ENCODE data around the gene EYS. TPM values are rescaled to one million over a fixed set of nuclear protein-coding genes. Genes with fewer than 3 reads are reported as not detected.
"Not testable (repeated sequence)": the region's sequence is repeated elsewhere in the genome, so short reads cannot be mapped to it uniquely, and the experiment has no call there.

Gene EYS
- total RNA-seq, 2 donors from 2014 or later = not detected

- ATAC-seq; H3K4me3 Mint-ChIP-seq; H3K27ac Mint-ChIP-seq; H3K36me3 Mint-ChIP-seq (ENCODE audit: low read depth); H3K9me3 ChIP-seq (ENCODE audit: control insufficient read depth, low read length, poor library complexity, severe bottlenecking); DNase-seq; H3K27me3 Mint-ChIP-seq; H3K4me1 Mint-ChIP-seq: not testable (repeated sequence)
Observed at GRCh38 chr6:63933948-63934347, 1773.1 kb downstream of the EYS start.

DNA sequence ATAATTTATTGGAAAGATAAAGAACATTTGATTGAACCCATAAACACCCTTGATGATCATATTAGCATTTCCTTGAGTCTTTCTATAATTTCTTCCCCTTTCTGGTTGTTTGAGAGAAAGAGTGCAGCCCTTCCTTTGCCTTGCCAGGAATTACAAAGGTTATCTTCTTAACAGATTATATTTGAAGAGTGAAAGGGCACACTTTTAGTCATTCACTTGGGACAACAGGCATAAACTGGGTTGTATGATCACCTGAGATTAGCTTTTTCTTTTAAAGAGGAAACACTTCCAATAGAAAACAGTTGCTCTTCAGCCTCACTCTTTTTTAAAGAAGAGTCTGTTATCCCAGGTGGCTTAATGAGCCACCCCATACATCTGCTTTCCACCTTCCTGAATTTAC lies 1776.2 kb downstream of the EYS start:
- ATAC-seq = no peak
- no peaks in the 10 kb centered on the region for H3K9me3 ChIP-seq (ENCODE audit: control insufficient read depth, low read length, poor library complexity, severe bottlenecking)
- Mint-ChIP-seq H3K27me3 (no peaks in the 10 kb centered on the region), H3K36me3 (ENCODE audit: low read depth) (no peaks in the 10 kb centered on the region), H3K27ac (no peak overlapping the region), H3K4me3 (no peak overlapping the region), H3K4me1 (no peaks in the 10 kb centered on the region)
- DNase-seq = no peak

- no peak overlapping the region for H3K27ac Mint-ChIP-seq
Observed at GRCh38 chr6:63929111-63929510, 1777.9 kb downstream of the EYS start.

GRCh38 chr6:63928613-63929012 lies 1778.4 kb downstream of the EYS start:
- Mint-ChIP-seq H3K27me3 (peaks cover 7% of the 10 kb centered on the region), H3K27ac (no peak overlapping the region), H3K4me1 (no peaks in the 10 kb centered on the region), H3K36me3 (ENCODE audit: low read depth) (no peaks in the 10 kb centered on the region), H3K4me3 (no peak overlapping the region)
- H3K9me3 ChIP-seq (ENCODE audit: control insufficient read depth, low read length, poor library complexity, severe bottlenecking) = no peaks in the 10 kb centered on the region
- no peak for ATAC-seq
- DNase-seq = no peak

More at GRCh38 chr6:63929111-63929510, 1777.9 kb downstream of the EYS start:
- Mint-ChIP-seq H3K27me3 (peaks cover 4% of the 10 kb centered on the region), H3K4me3 (no peak overlapping the region), H3K36me3 (ENCODE audit: low read depth) (no peaks in the 10 kb centered on the region), H3K4me1 (no peaks in the 10 kb centered on the region)
- H3K9me3 ChIP-seq (ENCODE audit: control insufficient read depth, low read length, poor library complexity, severe bottlenecking) = no peaks in the 10 kb centered on the region
- ATAC-seq (no peak), DNase-seq (no peak)

DNA sequence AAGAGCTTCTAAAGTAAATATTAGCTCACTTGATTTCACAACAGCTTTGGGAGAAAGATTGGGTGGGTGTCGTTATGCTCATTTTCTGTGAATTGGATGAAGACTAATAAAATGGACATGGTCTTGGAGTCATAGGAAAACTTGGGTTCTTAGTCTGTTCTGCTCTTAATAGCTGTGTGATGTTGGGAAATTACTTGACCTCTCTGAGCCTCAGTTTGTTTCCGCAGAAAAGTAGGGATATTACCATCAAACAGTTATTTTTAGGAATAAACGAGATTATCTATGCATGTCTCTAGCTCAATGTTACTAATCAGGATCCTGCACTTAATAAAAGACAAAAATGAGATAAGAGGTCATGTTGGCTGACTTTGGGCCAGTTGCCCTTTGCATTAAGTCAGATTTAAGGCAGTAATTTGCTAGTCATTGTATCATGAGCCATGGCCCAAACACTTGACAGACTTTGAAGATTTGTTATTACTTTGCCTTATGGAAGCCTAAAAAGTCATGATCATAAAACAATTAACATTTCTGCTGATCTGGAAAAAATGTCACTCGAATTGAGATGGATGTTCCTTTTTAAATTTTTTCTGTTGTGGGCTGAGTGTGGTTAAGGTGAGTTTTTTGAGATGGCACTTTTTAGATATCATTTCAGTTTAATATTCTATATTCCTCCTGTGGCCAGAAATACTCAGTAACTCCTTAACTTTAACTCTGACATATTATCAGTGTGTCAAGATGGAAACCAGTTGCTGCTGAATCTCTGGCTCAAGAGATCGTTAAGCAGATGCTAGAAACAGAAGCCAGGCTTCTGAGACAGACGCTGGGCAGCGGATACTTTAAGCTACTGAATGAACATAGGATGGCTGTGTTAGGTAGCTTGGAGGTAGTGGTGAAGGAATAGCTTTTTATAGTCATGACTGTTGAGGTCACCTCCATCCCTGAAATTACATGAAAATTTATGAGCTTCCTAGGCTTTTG lies 1779.8 kb downstream of the EYS start:
- Mint-ChIP-seq H3K27me3 (peaks cover 7% of the 10 kb centered on the region), H3K4me3 (no peak overlapping the region), H3K4me1 (no peaks in the 10 kb centered on the region), H3K36me3 (ENCODE audit: low read depth) (no peaks in the 10 kb centered on the region), H3K27ac (no peak overlapping the region)
- no peak for DNase-seq
- ATAC-seq = no peak
- H3K9me3 ChIP-seq (ENCODE audit: control insufficient read depth, low read length, poor library complexity, severe bottlenecking) = no peaks in the 10 kb centered on the region

DNA sequence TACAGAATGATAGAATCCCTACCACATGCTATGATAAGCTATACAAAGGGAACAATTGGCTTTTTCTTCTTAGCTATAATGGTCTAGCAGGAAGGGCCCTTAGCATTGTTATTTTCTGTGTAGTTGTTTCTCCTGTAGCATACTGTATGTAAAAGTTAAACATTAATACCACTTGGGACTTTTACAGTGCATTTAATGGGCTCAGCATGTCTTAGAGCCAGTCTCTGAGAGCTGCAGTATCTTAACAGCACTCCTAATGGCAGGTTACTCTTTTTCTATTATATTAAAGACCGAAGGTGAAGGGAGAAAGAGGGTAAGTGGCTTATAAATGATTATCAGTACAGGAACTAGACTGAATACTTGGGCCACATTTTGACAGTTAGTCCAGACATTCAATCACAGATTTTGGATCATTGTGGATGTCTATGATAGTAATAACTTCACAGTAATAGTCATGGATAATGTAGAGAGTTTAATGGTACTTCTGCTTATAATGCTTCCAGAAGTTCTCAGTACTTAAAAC lies 1780.7 kb downstream of the EYS start:
- peaks cover 12% of the 10 kb centered on the region for H3K27me3 Mint-ChIP-seq
- H3K36me3 Mint-ChIP-seq (ENCODE audit: low read depth) = no peaks in the 10 kb centered on the region
- H3K9me3 ChIP-seq (ENCODE audit: control insufficient read depth, low read length, poor library complexity, severe bottlenecking) = no peaks in the 10 kb centered on the region
- no peak overlapping the region for H3K27ac Mint-ChIP-seq
- DNase-seq = no peak
- H3K4me1 Mint-ChIP-seq = peaks cover 2% of the 10 kb centered on the region
- H3K4me3 Mint-ChIP-seq = no peak overlapping the region
- ATAC-seq = no peak

- Mint-ChIP-seq H3K36me3 (ENCODE audit: low read depth) (no peaks in the 10 kb centered on the region), H3K27ac (no peak overlapping the region), H3K27me3 (peaks cover 31% of the 10 kb centered on the region), H3K4me3 (no peak overlapping the region), H3K4me1 (peaks cover 2% of the 10 kb centered on the region)
- no peak for DNase-seq
- peak; percentile 68 for ATAC-seq
- H3K9me3 ChIP-seq (ENCODE audit: control insufficient read depth, low read length, poor library complexity, severe bottlenecking) = no peaks in the 10 kb centered on the region
Observed at GRCh38 chr6:63923139-63923739, 1783.8 kb downstream of the EYS start.

DNA sequence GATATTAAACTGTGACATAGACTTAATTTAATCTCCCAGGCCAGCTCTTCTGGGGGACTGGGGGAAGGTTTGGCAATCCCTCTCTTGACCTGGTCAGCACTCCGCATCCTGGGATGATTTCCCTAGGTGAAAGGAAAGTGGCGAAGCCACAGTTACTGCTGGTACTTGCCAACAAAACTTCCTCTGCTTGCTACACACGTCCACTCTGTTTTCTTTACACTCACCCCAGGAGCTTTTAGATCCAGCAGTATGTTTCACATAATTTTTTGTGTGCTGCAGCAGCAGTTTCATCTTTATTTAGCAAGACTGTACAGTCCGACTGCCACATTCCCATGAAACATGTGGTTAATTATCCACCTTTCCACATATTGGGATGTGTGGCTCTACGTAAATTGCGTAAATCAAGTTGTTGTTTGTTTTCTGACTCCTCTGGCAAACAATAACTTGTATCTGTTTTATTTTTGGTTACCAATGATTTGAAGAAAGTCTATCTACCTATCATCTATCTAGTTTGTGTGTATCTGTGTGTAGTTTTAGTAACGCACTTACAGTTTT lies 1787.4 kb downstream of the EYS start:
- H3K27ac Mint-ChIP-seq = no peak overlapping the region
- ATAC-seq = no peak

DNA sequence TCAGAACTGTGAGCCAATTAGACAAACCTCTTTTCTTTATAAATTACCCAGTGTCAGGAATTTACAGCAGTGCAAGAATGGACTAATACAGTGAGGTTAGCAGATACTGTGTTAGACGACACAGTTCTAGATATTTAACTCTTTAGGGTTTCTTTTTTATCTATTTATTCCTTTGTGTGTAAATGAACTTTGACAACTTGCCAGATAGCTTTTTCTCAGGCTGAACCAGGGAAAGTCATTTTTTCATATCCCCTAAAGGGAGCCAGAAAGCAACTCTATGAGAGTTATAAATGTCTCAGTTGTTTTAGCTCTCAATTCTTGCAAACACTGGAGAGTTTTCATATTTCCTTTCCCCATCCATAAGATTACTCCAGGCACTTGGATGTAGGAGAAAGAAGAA lies 1794.1 kb downstream of the EYS start:
- no peaks in the 10 kb centered on the region for H3K9me3 ChIP-seq (ENCODE audit: control insufficient read depth, low read length, poor library complexity, severe bottlenecking)
- Mint-ChIP-seq H3K36me3 (ENCODE audit: low read depth) (no peaks in the 10 kb centered on the region), H3K4me1 (no peaks in the 10 kb centered on the region), H3K4me3 (no peak overlapping the region), H3K27me3 (peaks cover 5% of the 10 kb centered on the region), H3K27ac (no peak overlapping the region)
- no peak for DNase-seq
- no peak for ATAC-seq

More for the DNA sequence above, 1787.4 kb downstream of the EYS start:
- H3K9me3 ChIP-seq (ENCODE audit: control insufficient read depth, low read length, poor library complexity, severe bottlenecking) = no peaks in the 10 kb centered on the region
- Mint-ChIP-seq H3K4me1 (peaks cover 2% of the 10 kb centered on the region), H3K4me3 (no peak overlapping the region), H3K27me3 (peaks cover 36% of the 10 kb centered on the region), H3K36me3 (ENCODE audit: low read depth) (no peaks in the 10 kb centered on the region)
- DNase-seq = no peak

DNA sequence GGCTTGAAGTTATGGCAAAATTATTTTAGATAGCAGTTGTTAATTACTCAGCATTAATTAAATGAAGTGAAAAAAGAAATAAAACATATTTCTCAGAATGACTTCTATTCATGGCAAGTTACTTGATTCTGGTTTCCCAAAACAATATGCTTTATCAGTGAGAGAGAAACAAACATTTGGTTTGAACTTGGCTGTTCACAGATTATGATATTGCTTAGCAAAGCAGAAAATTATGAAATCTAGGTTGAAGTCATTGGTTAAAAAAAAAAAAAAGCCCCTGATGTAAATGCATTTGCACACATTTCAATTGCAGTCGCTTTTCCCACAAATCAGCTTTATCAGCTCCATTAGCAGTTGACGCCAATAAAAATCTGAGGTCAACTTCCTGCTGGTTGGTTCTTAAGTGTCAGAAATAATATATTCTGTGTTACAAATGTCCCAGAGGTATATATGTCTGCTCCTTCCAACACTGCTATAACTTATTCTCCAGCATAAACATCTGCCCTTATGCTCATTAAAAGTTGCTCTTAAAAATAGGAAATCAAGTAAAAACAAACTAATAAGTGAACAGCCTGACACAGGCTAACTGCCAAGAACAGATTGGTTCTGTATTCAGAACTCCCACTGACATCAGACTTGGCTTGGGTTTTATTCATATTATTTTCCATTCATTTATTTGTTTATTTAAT lies 1796.0 kb downstream of the EYS start:
- H3K4me3 Mint-ChIP-seq = no peak overlapping the region
- DNase-seq (no peak), ATAC-seq (no peak)
- H3K36me3 Mint-ChIP-seq (ENCODE audit: low read depth) = no peaks in the 10 kb centered on the region
- H3K27ac Mint-ChIP-seq = no peak overlapping the region
- no peaks in the 10 kb centered on the region for H3K27me3 Mint-ChIP-seq
- H3K9me3 ChIP-seq (ENCODE audit: control insufficient read depth, low read length, poor library complexity, severe bottlenecking) = no peaks in the 10 kb centered on the region
- no peaks in the 10 kb centered on the region for H3K4me1 Mint-ChIP-seq

DNA sequence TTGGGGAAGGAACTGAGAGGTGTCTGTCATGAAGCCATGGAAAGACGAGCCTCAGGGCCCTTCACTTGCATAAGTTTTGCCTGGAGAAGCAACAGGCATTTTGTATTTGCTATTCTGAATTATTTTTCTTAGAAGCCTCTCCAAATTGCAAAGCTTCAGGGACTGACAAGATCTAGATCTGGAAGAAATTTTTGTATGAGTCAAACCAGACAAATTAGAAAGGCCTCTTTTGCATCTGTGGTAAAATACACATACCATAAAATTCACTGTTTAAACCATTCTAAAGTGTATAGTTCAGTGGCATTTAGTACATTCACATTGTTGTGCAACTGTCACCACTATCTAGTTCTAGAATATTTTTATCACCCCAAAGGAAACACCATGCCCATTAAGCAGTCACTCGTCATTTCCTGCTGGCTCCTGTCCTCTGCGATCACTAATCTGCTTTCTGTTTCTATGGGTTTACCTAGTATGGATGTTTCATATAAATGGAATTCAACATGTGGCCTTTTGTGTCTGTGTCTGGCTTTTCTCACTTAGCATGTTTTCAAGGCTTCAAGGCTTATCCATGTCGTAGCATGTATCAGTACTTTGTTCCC lies 1802.3 kb downstream of the EYS start:
- no peaks in the 10 kb centered on the region for H3K9me3 ChIP-seq (ENCODE audit: control insufficient read depth, low read length, poor library complexity, severe bottlenecking)
- ATAC-seq = no peak
- H3K4me1 Mint-ChIP-seq = no peaks in the 10 kb centered on the region

GRCh38 chr6:63899550-63899949 lies 1807.5 kb downstream of the EYS start:
- H3K4me3 Mint-ChIP-seq = no peak overlapping the region
- H3K9me3 ChIP-seq (ENCODE audit: control insufficient read depth, low read length, poor library complexity, severe bottlenecking) = no peaks in the 10 kb centered on the region
- no peaks in the 10 kb centered on the region for H3K27me3 Mint-ChIP-seq
- H3K27ac Mint-ChIP-seq = no peak overlapping the region
- DNase-seq (no peak), ATAC-seq (no peak)
- no peaks in the 10 kb centered on the region for H3K4me1 Mint-ChIP-seq
- no peaks in the 10 kb centered on the region for H3K36me3 Mint-ChIP-seq (ENCODE audit: low read depth)

More for the DNA sequence above, 1802.3 kb downstream of the EYS start:
- Mint-ChIP-seq H3K4me3 (no peak overlapping the region), H3K27me3 (no peaks in the 10 kb centered on the region), H3K27ac (no peak overlapping the region), H3K36me3 (ENCODE audit: low read depth) (no peaks in the 10 kb centered on the region)
- no peak for DNase-seq
